ENCODE results near the gene RPL35.

The RPL35 gene

DNA sequence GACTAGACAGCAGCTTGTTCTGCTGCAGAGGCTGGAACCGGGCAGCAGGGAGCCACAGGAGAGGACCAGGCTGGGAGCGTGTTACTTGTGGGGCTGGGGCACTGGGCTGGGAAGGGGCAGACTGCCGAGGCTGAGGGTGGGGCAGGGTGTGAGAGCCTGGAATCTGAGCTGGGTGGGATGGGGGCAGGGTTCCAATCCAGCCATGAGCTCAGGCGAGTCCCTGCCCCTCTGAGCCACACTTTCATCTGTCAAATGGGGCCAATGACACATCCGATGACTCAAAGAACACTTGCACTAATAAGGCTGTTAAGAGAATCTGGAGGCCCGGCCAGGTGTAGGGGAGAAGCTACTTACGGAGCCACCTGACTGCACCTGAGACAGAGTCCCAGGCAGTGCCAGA lies 27.2 kb downstream of the RPL35 start:
- H3K4me3 ChIP-seq (ENCODE audit: low read length): no peak overlapping the region
- TF ChIP-seq ZNF274 (IDR thresholded peaks at IDR 0.05; ENCODE audit: low read depth, low read length): no peak

DNA sequence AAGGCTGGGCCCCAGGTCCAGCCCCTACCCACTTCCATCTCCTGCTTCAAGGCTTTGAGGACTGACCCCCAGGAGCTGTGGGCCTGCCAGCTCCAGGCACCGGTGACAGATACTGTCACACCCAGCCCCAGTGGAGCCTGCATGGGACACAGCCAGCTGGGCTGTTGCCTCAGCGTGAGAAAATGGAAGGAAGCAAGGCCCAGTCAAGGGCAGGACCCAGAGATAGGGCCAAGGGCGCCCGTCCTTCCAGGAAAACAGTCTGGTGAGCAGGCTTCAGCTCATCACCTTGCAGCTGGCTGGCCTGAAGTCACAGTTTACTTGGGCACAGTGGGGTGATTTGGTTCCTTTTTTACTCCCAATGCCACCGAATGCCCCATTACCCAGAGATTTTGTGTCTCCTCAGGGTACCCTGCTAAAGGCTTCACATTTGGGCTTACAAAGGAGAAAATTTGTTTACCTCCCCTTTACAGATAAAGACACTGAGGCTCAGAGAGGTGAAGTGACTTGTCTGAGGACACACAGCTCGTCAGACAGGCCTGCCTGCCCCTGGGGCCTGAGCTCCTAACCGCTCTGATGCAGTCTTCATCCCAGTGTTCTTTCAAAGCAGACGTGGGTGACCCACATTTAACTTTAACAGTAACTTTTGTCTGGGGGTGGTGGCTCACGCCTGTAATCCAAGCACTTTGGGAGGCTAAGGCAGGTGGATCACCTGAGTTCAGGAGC lies 30.0 kb downstream of the RPL35 start:
- TF ChIP-seq ZNF274 (IDR thresholded peaks at IDR 0.05; ENCODE audit: low read depth, low read length): no peak
- no peak overlapping the region for H3K4me3 ChIP-seq (ENCODE audit: low read length)

GRCh38 chr9:124830593-124830992 lies 31.2 kb downstream of the RPL35 start:
- H3K4me3 ChIP-seq (ENCODE audit: low read length): no peak overlapping the region
- no peak for TF ChIP-seq ZNF274 (IDR thresholded peaks at IDR 0.05; ENCODE audit: low read depth, low read length)

DNA sequence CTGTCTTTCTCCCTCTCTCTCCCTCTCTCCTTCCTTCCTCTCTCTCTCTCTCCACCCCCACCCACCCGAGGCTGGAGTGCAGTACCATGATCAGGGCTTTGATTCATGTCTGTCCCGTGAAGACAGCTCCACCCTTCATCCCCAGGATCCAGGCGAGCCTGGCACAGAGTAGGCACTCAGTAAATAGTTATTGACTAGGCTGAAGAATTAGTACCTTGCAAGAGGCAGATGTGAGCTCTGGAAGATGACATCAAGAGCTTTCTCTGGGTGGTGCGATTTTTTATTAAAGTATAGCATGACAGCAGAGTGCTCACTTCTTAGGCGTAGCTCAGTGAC lies 32.5 kb downstream of the RPL35 start:
- no peak overlapping the region for H3K4me3 ChIP-seq (ENCODE audit: low read length)
- no peak for TF ChIP-seq ZNF274 (IDR thresholded peaks at IDR 0.05; ENCODE audit: low read depth, low read length)

DNA sequence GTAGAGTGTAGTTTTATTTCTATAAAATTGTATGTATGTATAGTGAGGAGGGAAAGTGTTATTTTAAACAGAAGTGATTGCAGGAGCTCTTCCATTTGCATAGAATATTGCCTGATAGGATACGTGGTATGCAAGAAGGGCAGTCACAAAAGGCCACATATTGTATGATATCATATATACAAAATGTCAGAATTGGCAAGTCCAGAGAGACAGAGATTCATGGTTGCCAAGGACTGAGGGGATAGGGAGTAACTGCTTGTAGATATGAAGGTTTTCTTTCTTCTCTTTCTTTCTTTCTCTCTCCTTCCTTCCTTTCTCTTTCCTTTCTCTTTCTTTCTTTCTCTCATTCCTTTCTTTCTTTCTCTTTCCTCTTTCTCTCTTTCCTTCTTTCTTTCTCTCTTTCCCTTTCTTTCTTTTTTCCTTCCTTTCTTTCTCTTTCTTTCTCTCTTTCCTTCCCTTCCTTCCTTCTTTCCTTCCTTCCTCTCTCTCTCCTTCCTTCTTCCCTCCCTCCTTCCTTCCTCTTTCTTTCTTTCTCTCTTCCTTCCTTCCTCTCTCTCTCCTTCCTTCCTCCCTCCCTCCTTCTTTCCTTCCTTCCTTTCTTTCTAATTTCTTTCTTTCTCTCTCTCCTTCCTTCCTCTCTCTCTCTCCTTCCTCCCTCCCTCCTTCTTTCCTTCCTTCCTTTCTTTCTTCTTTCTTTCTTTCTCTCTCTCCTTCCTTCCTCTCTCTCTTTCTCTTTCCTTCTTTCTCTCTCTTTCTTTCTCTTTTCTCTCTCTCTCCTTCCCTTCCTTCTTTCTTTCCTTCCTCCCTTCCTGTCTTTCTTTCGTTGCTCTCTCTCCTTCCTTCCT lies 33.0 kb downstream of the RPL35 start:
- H3K4me3 ChIP-seq (ENCODE audit: low read length): no peak overlapping the region
- TF ChIP-seq ZNF274 (IDR thresholded peaks at IDR 0.05; ENCODE audit: low read depth, low read length): no peak

- no peak overlapping the region for H3K4me3 ChIP-seq (ENCODE audit: low read length)
- no peak for TF ChIP-seq ZNF274 (IDR thresholded peaks at IDR 0.05; ENCODE audit: low read depth, low read length)
Measured at GRCh38 chr9:124820698-124821623, 40.8 kb downstream of the RPL35 start.

DNA sequence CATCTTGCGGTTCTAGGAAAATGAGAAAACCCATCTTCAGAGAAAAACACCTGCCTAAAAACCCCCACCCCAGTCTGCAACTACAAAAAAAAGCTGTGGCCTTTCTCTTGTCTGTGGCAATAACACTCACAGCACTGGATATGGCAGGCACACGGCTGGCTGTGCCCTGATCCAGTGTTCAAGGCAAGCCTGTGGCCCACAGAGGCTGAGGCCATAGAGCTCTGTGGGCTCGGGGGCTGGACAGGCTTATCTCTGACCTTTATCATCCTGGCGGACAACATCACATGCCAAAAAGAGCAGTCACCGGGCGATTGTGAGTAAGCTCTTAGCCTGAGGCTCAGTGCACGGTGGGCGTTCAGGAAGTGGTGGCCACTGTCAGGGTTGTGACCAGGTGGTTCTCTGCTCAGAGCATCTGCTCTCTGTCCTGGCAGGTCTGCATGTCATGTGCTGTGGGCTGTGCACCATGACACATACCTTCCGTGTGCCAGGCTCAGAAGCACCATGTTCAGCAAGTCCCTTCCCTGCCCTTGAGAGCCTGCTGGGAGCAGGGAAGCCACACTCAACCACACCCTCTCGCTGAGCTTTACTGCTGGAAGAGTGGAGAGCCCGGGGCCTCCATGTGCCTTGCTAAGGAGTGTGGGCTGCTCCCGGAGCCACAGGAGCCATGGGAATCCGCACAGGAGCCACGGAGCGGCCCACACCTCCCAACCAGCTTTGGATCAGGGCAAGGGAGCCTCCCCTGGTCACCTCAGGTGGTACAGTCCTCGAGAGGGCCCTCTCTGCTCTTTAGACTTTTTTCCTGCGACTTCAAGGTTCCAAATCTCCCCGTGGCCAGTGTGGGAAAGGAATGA lies 43.1 kb downstream of the RPL35 start:
- no peak for TF ChIP-seq ZNF274 (IDR thresholded peaks at IDR 0.05; ENCODE audit: low read depth, low read length)
- H3K4me3 ChIP-seq (ENCODE audit: low read length): no peak overlapping the region

DNA sequence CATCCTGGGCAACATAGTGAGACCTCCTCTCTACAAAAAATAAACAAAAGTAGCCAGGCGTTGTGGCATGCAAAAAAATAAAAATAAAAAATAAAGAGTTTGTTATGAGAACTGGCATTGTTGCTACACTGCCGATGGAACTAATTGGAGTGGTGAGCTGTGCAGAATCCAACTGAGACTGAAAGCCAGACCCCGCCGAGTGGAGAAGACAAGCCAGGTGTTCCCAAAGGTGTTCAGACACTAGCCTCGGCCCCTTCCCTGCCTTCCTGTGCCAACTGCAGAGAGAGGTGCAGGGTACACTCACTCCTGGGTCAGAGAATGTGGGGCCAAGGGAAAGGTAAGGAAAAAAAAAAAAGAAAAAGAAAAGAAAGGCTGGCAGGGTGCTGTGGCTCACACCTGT lies 46.2 kb downstream of the RPL35 start:
- TF ChIP-seq ZNF274 (IDR thresholded peaks at IDR 0.05; ENCODE audit: low read depth, low read length): no peak
- no peak overlapping the region for H3K4me3 ChIP-seq (ENCODE audit: low read length)

DNA sequence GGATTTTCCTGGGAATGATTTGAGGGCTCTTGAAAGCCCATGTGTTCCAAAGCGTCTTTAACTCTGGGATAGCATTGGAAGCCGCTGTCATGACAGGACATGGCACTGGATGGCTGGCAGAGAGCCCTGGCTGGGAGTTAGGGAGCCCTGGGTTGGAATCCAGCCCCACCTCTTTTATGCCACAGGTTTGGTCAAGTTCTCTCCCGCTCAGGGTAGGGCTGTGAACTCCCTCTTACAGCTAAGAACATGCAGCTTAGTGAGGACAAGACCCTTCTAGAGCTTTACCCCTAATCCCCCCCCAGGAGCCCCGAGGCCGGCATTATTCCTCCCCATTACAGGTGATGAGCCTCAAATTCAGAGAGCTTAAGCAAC lies 47.6 kb downstream of the RPL35 start:
- TF ChIP-seq ZNF274 (IDR thresholded peaks at IDR 0.05; ENCODE audit: low read depth, low read length): no peak
- H3K4me3 ChIP-seq (ENCODE audit: low read length): no peak overlapping the region

GRCh38 chr9:124813501-124814163 lies 48.1 kb downstream of the RPL35 start:
- H3K4me3 ChIP-seq (ENCODE audit: low read length): no peak overlapping the region
- no peak for TF ChIP-seq ZNF274 (IDR thresholded peaks at IDR 0.05; ENCODE audit: low read depth, low read length)

DNA sequence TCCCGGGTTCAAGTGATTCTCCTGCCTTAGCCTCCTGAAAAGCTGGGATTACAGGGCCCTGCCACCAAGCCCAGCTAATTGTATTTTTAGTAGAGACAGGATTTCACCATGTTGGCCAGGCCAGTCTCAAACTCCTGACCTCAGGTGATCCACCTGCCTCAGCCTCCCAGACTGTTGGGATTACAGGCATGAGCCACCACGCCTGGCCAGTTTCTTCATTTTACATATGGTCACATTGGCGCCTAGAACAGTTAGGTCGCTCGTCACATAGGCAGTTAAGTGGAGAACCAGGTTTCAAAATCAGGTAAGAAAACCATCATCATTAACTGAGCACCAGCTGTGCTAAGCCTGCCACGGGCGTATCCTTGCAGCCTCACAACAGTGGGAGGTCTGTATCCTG lies 48.7 kb downstream of the RPL35 start:
- TF ChIP-seq ZNF274 (IDR thresholded peaks at IDR 0.05; ENCODE audit: low read depth, low read length): no peak
- no peak overlapping the region for H3K4me3 ChIP-seq (ENCODE audit: low read length)

- no peak for TF ChIP-seq ZNF274 (IDR thresholded peaks at IDR 0.05; ENCODE audit: low read depth, low read length)
Measured at GRCh38 chr9:124812441-124812876, 49.3 kb downstream of the RPL35 start.

More at GRCh38 chr9:124812441-124812876, 49.3 kb downstream of the RPL35 start:
- H3K4me3 ChIP-seq (ENCODE audit: low read length): no peak overlapping the region

Data from GM08714 (cell line).